GM18505 (cell line): ENCODE results near the gene UROS.
A peak's percentile ranks its signal among the peaks of the same experiment; 100 is the strongest.

Experiments used
- ATAC-seq: cut with Tn5 transposase; IDR thresholded peaks from one replicate; pipeline ENCODE4 v1.9.1; 2021; ENCODE audit not compliant: unreplicated experiment
- POLR2A ChIP-seq: IDR thresholded peaks from 4 replicates; pipeline ENCODE4 v1.6.1; 2011; ENCODE audit warnings: borderline replicate concordance; ENCODE audit not compliant: insufficient read depth, insufficient read length; ENCODE audit errors: extremely low read depth

UROS gene

DNA sequence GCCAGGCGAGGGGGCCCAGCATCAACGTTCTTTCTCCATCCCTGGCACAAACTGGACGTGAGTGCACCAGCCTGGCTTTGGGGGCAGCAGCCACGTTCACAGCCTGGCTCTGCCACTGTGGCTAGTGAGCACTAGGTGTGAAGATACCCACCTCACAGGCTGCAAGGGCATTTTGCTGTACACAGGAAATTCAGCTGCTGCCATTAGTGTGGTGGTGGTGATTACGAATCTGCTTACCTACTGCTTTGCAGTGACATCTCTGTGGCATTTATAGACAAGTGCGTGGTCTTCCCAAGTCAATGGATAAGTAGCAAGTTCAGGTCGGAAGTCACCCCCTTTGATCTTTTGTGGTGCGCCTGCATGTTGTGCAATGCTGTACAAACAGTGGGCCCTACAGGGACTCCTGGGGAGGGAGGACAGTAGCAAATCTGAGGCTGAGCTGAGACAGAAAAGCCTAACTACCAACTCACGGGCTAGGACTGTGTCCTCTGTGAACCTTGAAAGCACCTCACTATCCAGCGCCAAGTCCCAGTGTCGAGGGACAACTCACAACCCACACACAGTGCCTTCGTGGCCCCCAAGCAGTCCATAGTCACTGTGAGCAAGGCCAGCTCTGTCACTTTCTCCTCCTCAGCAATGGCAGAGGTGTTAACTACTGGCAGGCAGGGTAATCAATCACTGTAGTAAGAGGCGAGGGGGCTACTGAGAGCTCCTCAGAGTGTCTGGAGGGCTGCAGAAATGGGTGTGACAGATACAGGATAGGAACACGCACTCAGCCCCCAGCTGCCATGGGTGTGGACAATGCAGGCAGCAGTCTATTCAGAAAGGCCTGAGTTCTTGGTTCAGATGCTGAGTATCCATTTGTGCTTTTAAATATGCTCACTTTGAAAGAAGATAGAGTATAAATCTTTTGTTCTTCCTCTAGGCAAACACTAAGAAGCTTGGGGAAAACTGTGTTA is 30.4 kb downstream of the UROS start:
- no peak for ATAC-seq
- TF ChIP-seq POLR2A = no peak

- ATAC-seq = no peak
- TF ChIP-seq POLR2A = no peak
Measured at GRCh38 chr10:125788156-125789034, 34.7 kb downstream of the UROS start.

DNA sequence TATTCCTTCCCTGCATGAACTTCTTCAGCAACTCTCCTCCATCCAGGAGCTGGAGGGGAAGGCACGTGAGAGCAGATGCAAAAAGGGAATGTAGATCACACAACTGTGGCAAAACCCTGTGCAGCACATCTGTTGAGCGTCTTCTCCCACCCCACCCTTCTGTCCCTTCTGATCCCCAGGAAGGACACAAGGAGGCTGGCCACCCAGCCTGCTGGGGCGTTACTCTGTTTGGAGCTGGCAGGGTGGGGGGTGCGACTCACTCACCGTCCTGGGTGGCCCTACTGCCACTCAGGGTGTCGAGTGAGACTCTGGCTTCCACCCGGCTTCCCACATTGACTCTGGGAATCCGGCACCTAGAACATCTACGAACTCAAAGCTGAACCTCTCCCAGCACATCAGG is 37.3 kb downstream of the UROS start:
- no peak for ATAC-seq

DNA sequence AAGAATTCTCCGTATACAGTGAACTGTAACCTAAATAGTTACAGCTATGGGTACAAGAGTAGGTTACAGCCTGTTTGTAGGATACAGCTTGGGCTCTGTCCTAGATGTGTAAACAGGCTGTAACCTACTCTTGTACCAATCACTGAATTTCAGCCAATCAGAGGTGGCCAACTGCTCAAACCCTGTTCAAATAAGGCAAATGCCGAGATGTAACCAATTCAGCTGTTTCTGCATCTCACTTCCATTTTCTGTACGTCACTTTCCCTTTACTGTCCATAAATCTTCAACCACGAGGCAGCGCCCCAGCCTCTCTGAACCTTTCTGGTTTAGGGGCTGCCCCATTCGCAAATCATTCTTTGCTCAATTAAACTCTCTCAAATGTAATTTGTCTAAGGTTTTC is 39.1 kb downstream of the UROS start:
- TF ChIP-seq POLR2A = no peak
- ATAC-seq = peak; percentile 76

More for the DNA sequence above, 37.3 kb downstream of the UROS start:
- no peak for TF ChIP-seq POLR2A

DNA sequence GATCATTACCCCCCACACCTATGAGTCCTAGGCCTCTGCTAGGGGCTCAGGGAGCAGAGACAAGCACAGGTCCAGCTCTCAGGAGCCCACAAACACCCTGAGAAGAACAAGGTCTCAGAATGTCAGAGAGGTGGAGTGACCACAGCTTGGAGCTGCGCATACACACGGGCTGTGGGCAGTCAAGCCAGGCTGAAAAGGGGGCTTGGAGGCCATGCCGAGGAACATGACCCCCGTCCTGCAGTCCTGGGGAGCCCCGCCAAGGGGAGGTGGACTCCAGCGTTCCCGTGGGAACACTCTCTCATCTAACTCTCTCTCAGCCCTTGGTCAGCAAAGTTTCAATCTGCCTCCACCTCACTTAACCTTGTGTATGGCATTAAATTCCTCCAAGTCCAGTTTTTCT is 39.6 kb downstream of the UROS start:
- no peak for ATAC-seq
- no peak for TF ChIP-seq POLR2A

DNA sequence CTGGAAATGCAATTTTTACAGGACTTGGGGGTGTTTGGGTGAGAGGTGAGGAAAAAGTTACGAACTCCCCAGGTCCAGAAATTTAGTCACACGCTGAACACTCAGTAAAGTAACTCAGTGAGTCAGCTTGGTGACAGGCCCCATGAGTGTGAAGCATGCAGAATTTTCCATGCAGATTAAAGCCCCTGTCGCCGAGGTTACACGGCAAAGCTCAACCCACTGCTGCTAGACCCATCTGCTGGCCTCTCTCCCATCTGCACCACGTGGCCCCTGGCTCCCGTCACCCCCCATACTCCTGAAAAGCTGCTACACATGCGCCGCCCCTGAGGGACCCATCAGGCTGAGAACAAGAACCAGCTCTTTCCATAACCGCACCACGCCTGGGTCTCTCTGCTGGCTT is 40.4 kb downstream of the UROS start:
- TF ChIP-seq POLR2A = no peak

GRCh38 chr10:125782054-125782453 is 41.0 kb downstream of the UROS start:
- no peak for ATAC-seq
- no peak for TF ChIP-seq POLR2A

More for the DNA sequence above, 40.4 kb downstream of the UROS start:
- ATAC-seq = no peak

- TF ChIP-seq POLR2A = no peak
- ATAC-seq = no peak
Measured at GRCh38 chr10:125781374-125781773, 41.7 kb downstream of the UROS start.

DNA sequence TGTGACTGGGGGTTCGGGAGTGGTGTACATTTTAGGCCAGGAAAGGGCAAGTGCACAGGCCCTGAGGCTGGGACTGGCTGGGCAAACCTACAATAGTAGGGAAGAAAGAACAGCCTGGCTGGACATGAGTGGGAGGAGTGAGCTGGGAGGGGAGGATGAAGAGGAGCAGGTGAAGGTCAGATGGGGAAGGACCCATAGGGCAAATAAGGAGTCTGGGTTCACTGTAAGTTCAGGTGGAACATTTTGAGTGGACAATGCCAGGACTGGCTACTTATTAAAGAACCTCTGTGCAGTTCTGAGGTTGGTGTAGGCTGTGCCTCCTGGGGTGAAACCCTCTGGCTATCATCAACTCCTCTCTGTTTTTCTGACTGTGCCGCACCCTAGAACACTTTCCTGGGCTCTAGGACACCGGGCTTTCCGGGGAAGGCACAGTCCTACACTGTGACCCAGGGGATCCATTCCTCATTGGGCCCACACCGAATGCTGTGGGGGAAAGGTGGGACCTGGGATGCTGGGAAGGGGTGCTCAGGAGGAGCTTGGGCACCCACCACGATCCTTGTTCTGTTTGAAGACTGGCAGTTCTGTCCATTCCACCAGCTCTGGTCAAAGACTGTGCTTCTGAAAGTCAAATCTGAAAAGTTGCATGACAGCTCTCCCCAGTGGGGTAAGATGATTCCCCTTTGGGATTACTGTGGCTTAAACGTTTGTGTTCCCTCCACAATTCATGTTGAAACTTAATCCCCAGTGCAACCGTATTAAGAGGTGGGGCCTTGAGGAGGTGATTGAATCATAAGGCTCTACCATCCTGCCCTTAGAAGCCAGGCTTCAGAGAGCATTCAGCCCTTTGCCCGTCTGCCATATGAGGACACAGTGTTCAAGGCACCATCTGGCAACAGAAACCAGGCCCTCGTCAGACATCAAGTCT is 43.4 kb downstream of the UROS start:
- TF ChIP-seq POLR2A = no peak
- no peak for ATAC-seq

- no peak for ATAC-seq
- TF ChIP-seq POLR2A = no peak
Measured at GRCh38 chr10:125778556-125778955, 44.5 kb downstream of the UROS start.

DNA sequence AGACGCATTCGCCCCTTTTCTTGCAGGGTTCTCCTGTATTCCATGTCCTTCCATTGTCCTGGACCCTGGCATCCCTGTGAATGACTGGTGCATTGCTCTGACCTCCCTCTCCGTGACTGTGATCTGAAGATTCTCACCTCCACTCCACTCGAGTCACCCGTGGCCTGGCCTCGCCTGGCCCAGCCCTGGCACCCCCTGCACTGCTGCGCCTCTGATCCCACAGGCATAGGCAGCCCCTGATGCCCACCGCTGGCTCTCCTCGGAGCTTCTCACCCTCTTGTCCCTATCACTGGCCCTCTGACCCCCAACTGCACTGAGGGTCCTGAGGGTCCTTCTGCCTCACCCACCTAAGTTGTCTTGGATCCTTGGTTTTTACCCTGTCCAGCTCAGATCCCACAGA is 45.3 kb downstream of the UROS start:
- TF ChIP-seq POLR2A = no peak
- no peak for ATAC-seq

DNA sequence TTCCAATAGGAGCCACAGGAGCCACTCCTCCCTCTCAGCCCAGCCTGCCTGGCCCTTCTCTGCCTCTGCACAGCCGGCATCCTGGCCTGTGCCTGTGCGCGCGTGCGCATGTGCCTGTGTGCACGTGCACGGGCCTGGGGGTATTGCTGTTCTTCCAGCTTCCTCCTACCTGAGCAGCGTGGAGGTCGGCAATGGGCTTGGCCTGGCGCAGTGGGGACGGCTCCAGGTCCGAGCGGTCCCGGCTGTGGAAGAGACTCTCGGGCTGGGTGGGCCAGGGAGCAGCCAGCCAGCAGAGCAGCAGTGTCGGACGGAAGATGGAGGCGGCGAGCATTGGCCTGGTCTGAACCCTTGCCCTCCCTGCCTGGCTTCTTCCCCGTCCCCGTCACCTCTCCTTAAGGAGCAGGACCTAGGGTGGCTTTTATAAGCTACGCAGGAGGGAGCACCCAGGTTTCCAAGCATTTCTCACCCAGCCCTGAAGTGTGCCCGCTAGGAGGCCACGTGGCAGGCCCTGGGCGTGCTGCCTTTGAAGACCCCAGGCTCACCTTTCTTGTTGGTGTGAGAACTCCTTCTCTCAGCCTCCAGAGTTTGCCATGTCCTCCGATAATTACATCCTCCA is 47.5 kb downstream of the UROS start, which contains the start of gene MMP21:
MMP21 (minus strand) TSS at position 331 of the 616 bp plus-strand sequence; CDS start at position 331, 0 bp downstream.
- no peak for TF ChIP-seq POLR2A
- ATAC-seq = no peak
